GM10266 (cell line): ENCODE results near the gene SLCO2B1.

Experiments
- DNase-seq: peaks from one replicate; pipeline ENCODE4 v3.0.0; 2012; ENCODE audit errors: extremely low spot score
- CTCF ChIP-seq: IDR thresholded peaks from 2 replicates; pipeline ENCODE4 v1.5.1; 2012; ENCODE audit warnings: mild to moderate bottlenecking, low read depth; ENCODE audit not compliant: control insufficient read depth, insufficient read depth; ENCODE audit errors: missing control alignments

SLCO2B1 gene

GRCh38 chr11:75200051-75200450 is 49.1 kb downstream of the SLCO2B1 start:
- TF ChIP-seq CTCF: no peak
- DNase-seq: no peak

- no peak for TF ChIP-seq CTCF
Observed at GRCh38 chr11:75200531-75200930, 49.6 kb downstream of the SLCO2B1 start.

GRCh38 chr11:75201771-75202170 is 50.9 kb downstream of the SLCO2B1 start:
- DNase-seq: no peak
- TF ChIP-seq CTCF: no peak

More at GRCh38 chr11:75200531-75200930, 49.6 kb downstream of the SLCO2B1 start:
- no peak for DNase-seq

- no peak for DNase-seq
- no peak for TF ChIP-seq CTCF
Observed at GRCh38 chr11:75202195-75202594, 51.3 kb downstream of the SLCO2B1 start.

GRCh38 chr11:75203138-75203537 is 52.2 kb downstream of the SLCO2B1 start:
- TF ChIP-seq CTCF: no peak
- no peak for DNase-seq

GRCh38 chr11:75203641-75204011 is 52.7 kb downstream of the SLCO2B1 start:
- no peak for TF ChIP-seq CTCF
- DNase-seq: no peak

GRCh38 chr11:75204012-75204674 is 53.2 kb downstream of the SLCO2B1 start:
- DNase-seq: no peak
- no peak for TF ChIP-seq CTCF
